Hepatocyte (in vitro differentiated cells): Measurements from ENCODE around the gene TENT5A.

Experiments used
- EZH2 ChIP-seq: fragments of 200-600 bp; sonication (generic); IDR thresholded peaks from 2 replicates; pipeline ENCODE4 v1.6.1; 2016; ENCODE audit warnings: antibody characterized with exemption, mild to moderate bottlenecking, borderline replicate concordance
- EZH2phosphoT487 ChIP-seq: fragments of 200-600 bp; sonication (generic); IDR thresholded peaks from one replicate; pipeline ENCODE4 v1.6.1; 2018; ENCODE audit warnings: antibody characterized with exemption, mild to moderate bottlenecking, low read depth, moderate library complexity; ENCODE audit not compliant: unreplicated experiment, severe bottlenecking
- TF ChIP-seq, protein P1 (sequence below): fragments of 200-600 bp; sonication (generic); IDR thresholded peaks from 2 replicates; pipeline ENCODE4 v1.5.1; 2016; ENCODE audit warnings: antibody characterized with exemption, mild to moderate bottlenecking; ENCODE audit not compliant: poor library complexity

GRCh38 chr6:81801489-81801888 is 49.0 kb upstream of the TENT5A start:
- TF ChIP-seq EZH2phosphoT487 (no peak), EZH2 (no peak)
- TF ChIP-seq, protein P1, sequence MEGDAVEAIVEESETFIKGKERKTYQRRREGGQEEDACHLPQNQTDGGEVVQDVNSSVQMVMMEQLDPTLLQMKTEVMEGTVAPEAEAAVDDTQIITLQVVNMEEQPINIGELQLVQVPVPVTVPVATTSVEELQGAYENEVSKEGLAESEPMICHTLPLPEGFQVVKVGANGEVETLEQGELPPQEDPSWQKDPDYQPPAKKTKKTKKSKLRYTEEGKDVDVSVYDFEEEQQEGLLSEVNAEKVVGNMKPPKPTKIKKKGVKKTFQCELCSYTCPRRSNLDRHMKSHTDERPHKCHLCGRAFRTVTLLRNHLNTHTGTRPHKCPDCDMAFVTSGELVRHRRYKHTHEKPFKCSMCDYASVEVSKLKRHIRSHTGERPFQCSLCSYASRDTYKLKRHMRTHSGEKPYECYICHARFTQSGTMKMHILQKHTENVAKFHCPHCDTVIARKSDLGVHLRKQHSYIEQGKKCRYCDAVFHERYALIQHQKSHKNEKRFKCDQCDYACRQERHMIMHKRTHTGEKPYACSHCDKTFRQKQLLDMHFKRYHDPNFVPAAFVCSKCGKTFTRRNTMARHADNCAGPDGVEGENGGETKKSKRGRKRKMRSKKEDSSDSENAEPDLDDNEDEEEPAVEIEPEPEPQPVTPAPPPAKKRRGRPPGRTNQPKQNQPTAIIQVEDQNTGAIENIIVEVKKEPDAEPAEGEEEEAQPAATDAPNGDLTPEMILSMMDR: no peak
